Tongue (tissue), 2 donors: ENCODE data around the gene EGF. TPM values are rescaled to one million over a fixed set of nuclear protein-coding genes. Genes with fewer than 3 reads are reported as not detected.
A peak's percentile ranks its signal among the peaks of the same experiment; 100 is the strongest.
"Not testable (repeated sequence)": the region's sequence is repeated elsewhere in the genome, so short reads cannot be mapped to it uniquely, and the experiment has no call there.

Source experiments
- DNase-seq: peaks from one replicate; pipeline ENCODE4 v3.0.0-alpha.2; 2015
- total RNA-seq: library from RNA; depleted of rRNA; stranded (reverse); fragments of >200 nt; gene quantifications from one replicate; pipeline ENCODE4 v1.2.3, GENCODE V29; 2014

The EGF gene
- total RNA-seq, 1 donor from 2014 or later, result 16.9 TPM

DNA sequence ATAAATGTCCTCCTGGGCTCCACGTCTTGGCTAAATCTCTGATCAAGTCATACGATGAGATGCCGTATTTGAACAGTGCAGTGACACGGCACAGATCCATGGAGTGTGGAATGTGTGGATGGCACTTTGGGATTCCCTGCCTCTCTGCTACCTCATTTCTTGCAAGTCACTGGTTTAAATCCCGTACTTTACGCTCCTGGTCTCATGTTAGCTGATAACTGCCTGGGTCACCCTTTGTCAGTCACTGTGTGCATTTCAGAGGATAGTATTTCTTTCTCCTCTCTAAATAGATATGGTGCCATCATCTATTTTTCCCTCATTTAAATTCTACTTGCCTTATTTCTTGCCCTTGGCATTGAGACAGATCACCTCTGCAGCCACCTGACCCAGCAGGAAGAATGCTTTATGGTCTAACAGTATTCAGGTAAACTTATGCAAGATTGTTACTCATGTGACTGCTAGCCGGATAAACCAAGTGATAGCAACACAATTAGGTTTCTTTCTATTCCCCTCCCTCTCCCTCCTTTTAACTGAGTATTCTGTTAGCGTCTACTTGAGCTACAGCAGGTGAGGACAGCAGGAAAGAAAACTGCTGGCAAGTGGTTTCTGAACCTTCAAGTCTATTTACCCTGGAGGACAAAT, 2.8 kb downstream of the EGF start:
- DNase-seq, result no peak

DNA sequence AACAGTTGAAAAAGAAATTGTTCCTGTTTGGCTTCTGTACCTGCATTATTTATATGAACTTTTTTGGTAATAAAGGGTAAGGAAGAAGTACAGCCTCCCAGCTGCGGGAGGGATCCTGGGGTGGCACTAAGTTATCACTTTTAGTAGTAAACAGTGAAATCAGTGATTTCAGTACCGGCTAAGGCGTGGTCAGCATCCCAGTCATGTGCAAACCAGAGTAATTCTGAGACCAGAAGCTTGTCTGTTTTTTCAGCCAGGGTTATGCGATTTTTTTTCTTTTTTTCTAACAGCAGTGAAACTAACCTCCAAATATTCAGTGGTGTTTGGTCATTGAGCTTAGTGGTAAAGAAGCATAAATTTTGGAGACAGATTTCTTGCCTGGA, 3.3 kb downstream of the EGF start:
- no peak for DNase-seq

DNA sequence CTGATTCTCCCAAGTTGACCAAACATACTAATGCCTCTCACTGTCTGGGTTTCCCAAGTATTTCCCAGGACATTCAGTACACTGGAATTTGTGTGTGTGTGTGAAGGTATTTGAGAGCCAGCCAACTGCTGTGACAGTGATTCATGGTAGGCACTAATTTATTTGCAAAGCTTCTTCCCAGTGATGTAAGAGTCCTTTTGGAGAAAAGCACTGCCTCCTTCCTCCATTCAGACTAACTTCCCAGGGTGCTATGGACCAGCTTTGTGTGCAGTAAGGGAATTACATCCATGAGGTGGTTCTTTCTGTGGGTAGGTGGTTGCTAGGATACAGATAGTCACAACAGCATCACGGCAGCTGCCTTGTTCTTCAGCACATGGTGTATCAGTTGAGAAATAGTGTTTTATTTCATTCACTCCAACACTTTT, 8.7 kb downstream of the EGF start:
- peak; percentile 52 for DNase-seq

DNA sequence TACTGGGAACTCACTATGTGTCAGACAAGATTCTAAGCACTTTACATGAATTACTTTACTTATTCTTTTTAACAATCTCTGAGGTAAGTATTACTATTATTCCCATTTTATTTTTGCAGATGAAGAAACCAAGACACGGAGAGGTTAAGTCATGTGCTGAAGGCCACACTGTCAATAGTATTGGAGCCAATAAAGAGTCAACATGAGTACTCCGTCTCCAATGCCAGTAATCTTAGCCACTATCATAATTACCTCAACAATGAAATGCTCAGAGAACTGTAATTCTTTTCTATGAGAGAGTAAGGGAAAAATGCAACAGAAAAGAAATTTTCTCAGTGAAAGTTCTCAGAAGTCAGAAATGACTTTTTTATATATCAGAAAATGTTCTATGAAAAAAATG, 12.7 kb downstream of the EGF start:
- DNase-seq, result no peak

DNA sequence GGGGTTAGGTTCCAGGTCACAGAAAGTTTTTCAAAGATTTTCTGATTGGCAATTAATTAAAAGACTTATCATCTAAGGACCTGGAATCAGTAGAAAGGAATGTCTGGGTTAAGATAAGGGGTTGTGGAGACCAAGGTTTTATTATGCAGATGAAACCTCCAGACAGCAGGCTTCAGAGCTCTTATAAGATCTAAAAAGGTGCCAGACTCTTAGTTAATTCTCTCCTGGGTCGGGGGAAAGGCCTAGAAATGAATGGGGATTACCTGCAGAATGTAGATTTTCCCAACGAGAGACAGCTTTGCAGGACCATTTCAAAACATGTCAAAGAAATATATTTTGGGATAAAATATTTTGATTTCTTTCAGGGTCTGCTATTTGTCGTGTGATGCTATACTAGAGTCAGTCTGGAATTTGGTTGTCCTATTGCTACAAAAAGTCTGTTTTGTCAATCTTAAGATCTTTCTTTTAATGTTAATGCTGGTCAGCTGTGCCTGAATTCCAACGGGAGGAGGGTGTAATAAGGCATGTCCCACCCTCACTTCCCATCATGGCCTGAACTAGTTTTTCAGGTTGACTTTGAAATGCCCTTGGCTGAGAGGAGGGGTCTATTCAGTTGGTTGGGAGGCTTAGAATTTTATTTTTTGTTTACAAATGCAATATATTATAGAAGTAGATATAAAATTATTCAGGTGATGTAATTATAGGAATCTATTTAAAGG, 15.8 kb downstream of the EGF start:
- no peak for DNase-seq

DNA sequence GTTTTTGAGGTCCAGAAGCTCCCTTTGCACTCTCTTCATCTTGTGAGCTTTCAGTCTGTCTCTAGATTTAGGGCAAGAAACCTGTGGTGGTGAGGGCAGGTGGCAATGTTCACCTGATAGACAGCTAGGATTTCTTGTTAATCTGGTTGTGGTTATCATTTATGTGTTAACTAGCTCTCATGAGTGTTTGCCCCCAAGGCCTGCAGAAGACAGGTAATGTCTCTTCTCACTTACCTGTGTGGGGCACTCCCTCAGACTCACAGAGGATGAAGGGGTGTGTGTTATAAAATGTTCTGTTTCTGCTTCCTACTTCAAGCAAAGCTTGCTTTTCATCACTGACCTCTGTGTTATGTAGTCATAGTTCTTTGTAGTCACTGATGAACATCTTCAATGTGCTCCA, 17.8 kb downstream of the EGF start:
- DNase-seq, result peak; percentile 33

DNA sequence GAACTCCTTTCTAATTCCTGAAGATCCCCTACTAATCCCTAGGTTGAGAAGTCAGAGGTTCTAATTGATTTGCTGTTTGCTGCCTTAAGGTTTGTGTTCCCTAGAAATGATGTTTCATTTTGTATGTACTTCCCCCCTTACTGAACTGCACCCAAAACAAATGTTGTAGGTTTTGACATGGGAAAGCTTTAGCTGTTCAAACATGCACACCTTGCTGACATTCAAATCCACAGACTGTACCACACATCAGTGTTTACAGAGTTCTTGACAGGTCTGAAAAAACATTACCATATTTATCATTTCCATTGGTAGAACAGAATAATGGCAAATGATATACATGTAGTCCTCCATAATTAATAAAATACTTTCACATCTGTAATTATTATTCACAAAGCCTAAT, 18.2 kb downstream of the EGF start:
- no peak for DNase-seq

DNA sequence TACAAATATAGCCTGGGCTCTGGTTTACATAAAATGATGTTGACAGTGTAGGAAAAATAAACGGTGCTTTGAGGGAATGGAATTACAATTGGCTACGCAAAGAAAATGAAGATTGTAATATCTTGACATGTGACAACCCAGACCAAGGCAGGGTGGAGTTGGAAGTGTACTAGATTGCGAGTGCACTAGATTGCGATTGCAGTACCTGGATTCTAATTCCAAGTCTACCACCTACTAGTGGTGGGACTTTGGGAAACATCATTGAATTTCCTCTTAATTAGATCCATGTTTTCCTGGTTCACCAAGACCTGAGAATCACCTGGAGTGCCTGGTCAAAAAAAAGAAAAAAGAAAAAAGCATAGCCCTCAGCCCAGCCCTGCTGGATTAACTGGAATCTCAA, 18.6 kb downstream of the EGF start:
- no peak for DNase-seq

DNA sequence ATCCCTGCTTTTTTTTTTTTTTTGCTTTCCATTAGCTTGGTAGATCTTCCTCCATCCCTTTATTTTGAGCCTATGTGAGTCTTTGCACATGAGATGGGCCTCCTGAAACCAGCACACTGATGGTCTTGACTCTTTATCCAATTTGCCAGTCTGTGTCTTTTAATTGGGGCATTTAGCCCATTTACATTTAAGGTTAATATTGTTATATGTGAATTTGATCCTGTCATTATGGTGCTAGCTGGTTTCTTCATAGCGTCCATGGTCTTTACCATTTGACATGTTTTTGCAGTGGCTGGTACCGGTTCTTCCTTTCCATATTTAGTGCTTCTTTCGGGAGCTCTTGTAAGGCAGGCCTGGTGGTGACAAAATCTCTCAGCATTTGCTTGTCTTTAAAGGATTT, 24.7 kb downstream of the EGF start:
- not testable (repeated sequence) for DNase-seq

DNA sequence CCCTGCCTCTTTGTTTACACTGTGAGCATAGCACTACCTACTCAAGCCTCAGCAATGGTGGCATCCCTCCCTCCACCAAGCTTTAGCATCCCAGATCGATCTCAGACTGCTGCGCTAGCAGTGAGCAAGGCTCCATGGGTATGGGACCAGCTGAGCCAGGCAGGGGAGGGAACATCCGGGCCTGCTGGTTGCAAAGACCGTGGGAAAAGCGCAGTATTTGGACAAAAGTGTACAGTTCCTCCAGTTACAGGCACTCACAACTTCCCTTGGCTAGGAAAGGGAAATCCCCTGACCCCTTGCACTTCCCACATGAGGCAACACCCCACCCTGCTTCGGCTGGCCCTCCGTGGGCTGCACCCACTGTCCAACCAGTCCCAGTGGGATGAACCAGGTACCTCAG, 26.5 kb downstream of the EGF start:
- no peak for DNase-seq

DNA sequence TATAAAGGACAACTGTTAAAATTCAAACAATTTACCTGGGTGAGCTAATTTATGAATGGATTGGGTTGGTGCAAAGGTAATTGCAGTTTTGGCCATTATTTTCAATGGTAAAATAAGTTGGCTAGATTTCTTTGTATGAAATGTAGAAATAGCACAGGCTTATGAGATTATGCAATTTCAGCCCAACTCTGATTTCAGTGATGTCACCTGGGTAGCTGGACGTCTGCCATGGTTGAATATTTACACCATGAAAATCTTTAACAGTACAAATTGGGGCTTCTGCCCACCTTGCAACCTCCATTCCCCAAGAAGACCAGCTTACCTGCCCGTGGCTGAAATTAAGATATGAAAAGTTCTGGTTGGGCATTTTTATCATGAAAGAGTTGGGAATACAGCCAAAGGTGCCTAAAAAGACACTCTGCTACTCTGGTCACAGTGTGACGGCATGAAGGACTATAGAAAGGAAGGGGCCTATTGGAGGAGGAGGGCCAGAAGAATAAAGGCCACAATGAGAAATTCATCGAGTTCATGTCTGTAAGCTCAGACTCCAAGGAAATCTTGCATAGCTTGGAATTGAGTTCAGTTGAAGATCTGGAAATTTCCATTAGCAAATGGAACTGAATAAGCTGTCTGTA, 29.7 kb downstream of the EGF start:
- no peak for DNase-seq

DNA sequence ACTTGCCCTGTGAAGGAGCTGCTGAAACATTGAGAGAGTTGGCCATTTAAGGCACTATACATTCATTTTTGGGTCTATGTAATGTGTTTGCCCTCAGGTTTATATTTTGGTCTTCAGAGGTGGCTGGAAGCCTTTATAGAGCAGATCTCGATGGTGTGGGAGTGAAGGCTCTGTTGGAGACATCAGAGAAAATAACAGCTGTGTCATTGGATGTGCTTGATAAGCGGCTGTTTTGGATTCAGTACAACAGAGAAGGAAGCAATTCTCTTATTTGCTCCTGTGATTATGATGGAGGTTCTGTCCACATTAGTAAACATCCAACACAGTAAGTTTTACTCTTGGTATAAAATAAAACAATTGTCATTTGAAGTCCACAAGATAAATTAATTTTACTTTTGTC, 31.1 kb downstream of the EGF start:
- no peak for DNase-seq

DNA sequence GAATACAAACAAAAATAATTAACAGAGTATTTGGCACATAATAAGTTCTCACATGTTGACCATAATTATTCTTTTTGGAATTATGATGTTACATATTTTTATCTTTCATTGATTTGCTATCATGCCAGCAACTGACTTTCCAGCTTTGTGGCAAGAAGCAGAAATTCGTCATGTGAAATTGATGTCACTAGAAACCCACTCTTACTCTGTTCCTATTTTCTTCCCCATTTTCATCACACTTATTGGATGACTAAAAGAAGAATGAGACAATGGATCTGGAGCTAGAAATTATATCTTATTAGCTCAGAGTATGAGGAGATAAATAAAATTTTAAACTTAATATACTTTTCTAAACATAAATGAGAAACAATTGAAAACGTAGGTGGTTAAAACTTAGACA, 31.9 kb downstream of the EGF start:
- DNase-seq, result no peak

DNA sequence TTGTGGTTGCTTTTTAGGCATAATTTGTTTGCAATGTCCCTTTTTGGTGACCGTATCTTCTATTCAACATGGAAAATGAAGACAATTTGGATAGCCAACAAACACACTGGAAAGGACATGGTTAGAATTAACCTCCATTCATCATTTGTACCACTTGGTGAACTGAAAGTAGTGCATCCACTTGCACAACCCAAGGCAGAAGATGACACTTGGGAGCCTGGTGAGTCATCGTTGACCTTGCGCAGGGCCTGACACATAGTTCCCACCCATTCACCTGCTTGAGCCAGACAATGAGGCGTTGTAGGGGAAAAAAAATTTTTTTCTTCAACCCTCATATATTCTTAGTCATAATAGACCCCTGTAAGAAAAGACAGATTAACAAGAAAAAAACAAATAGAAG, 32.4 kb downstream of the EGF start:
- DNase-seq, result no peak

DNA sequence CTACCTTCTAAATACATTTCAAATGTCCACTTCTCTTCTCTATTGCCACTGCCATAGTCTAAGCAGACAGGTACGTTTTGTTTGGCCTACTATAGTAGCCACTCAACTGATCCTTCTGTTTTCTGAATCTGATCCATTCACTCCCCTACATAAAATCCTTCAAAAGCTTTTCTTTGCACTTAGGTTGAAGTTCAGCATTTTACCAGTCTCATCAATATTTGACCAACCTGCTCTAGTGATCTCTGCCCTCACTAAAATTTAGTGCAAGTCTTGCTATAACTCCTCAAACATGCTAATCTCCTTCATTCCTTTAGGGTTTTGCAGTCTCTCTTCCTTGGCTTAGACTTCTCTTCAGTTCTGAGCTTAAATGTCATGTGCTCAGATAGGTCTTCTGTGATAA, 33.4 kb downstream of the EGF start:
- DNase-seq, result no peak

DNA sequence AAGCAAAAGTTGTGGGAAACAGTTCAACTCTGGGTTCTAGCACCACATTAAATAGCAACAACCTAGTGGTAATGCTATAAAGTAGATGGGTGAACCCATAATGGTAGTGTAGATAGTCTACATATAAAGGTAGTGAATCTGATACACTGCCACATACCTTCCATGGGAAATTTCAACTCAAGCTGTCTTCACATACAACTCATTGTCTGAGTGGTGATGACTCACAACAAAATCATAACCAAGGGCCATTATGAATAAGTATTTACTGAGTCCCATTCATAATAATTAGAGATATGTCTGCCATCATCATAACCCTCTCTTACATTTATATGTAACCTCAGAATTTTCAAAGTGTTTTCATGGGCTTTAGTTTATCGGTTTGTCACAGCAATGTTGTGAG, 34.8 kb downstream of the EGF start:
- no peak for DNase-seq

DNA sequence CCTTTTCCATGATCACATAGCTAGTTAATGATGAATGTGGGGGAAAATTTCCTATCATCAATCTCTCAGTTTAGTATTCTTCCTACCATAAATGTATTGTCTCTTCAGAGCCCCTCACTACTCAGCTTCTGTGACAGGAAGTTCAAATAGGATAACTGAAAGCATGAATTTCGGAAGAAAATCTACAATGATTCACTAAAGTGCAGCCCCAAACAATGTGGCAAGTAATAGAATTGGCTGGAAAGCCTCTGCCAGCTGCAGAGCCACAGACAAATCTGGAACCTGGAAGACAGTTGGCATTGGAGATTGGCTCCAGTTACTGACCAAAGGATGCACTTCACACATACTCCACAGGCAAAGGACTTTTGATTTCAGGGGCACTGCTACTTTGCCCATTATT, 35.2 kb downstream of the EGF start:
- no peak for DNase-seq

DNA sequence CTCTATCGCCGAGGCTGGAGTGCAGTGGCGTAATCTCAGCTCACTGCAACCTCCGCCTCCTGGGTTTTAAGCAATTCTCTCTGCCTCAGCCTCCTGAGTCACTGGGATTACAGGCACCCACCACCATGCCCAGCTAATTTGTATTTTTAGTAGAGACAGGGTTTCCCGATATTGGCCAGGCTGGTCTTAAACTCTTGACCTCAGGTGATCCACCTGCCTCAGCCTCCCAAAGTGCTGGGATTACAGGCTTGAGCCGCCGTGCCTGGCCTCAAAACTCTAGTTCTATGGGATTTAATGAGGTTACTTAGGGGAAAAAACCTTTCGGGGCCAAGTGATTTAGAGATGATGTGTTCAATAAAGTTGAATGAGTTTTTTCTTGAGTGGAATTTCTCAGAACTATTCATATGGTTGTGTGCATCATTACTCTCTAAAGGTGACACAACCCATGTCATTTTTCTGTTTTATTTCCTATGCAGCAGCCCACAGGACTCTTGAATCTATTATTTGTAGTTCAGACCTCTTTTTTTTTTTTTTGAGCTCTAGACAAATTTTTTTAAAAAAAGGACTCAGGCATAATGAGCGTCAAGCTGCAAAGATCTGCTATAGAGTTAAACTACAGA, 36.5 kb downstream of the EGF start:
- DNase-seq, result not testable (repeated sequence)

DNA sequence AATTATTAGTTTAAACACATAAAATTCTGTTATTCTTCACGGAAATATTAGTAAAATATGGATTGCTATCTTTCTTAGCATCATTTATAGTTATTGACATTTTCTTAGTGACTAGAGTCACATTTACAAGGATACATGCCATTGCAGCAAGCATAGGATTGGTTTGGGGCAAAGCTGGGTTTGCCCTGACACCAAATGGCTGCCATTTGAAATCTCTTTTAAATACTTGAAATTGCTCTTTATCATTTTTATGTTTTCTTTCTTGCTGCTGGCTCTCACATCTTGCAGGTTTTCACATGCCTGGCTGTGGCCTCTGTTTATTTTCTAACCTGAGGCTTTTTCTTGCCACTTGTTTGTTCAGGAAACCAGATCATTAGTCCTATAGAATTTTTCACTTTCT, 39.9 kb downstream of the EGF start:
- DNase-seq, result no peak

DNA sequence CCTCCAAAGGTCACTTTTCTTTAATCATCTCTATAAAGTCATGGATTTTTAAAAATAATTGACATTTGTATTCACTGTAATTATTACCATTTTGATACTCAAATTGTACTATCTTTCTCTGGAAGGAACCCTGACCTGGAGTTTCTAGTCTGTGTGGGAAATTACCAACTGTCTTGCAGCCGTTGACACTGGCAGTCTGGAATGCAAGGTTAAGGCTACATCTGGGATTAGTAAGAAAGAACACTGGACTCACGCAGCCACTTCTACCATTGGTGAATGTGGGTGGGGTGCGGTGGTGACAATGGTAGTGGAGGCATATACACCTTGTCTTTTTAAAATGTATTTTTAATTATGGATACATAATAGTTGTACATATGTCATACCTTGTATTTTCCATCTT, 40.9 kb downstream of the EGF start:
- DNase-seq, result no peak

DNA sequence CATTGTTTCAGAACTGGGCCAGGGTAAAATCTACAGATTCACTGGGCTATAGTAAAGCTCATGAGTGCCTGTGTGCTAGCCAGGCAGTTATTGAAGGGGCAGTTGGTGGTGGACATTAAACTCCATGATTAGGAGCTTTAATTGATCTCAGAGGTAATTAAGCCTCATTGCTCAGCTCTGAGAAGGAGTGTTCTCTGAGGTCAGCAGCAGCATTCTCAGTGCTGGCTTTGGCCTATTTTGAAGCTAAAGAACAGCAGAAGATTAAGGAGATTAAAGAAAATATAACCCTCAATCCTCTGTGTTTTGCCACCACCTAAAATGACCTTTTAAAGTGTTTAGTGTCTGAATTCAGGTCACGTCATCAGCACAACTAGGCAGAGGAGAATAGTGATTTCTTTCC, 42.5 kb downstream of the EGF start:
- DNase-seq, result no peak

DNA sequence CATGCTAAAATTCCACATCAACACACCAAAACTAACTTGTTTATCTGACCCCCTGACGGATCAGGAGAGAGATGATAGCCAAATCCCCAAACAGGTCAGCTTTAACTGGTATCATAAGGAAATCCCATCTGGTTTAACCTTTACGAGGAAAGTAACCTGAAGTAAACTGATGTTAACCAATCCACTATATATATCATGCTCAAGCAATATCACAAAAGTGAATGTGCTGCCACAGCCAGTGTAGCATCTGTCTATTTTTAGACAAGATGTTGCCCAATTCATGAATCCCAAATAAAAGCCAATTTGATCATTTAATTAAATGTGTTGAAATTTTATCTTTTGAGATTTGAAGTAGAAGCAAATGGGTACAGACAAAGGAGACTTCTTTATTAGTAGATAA, 44.5 kb downstream of the EGF start:
- no peak for DNase-seq

DNA sequence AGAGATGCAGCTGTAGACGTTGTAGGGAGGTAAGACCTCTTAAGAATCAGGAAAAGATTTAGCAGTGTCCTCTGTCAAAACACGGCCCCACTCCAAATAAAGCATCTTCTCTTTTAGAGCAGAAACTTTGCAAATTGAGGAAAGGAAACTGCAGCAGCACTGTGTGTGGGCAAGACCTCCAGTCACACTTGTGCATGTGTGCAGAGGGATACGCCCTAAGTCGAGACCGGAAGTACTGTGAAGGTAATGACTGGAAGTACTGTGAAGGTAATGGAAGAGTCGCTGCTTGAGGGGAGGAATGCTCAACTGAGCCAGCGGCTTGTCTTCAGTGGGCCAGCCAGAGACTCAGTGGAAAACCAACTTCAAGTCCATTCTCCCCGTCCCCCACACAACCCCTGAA, 46.5 kb downstream of the EGF start:
- no peak for DNase-seq

DNA sequence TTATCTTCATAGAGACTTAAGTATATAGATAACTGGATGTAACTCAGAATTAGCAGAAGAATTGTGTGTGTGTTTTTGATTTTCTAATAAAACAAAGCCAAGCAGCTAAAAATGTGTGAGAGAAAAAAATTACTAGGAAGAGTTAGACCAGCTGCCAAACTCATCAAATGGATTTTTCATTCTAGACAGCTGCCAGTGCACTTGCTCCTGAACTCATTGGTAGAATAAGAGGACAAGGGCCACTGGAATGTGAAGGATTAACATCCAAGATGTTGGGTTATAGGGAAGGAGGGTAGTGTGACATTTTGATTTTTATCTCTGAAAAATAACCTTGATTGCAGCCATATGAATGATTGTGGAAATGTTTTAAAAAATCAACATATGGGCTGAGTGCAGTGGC, 49.7 kb downstream of the EGF start:
- peak; percentile 42 for DNase-seq
